Putamen (tissue), 1 donor: ENCODE results near the gene SETD4.

Source experiments
- DNase-seq: peaks from one replicate; pipeline ENCODE4 v3.0.0-alpha.2; 2016; ENCODE audit warnings: low spot score

Gene SETD4

GRCh38 chr21:36045993-36046392, 14.3 kb downstream of the SETD4 start:
- DNase-seq: no peak

GRCh38 chr21:36044056-36044455, 16.3 kb downstream of the SETD4 start:
- no peak for DNase-seq

- no peak for DNase-seq
Measured at GRCh38 chr21:36041910-36042309, 18.4 kb downstream of the SETD4 start.

- no peak for DNase-seq
Measured at GRCh38 chr21:36040389-36040788, 19.9 kb downstream of the SETD4 start.

- no peak for DNase-seq
Measured at GRCh38 chr21:36039861-36040260, 20.5 kb downstream of the SETD4 start.

GRCh38 chr21:36038701-36039497, 21.4 kb downstream of the SETD4 start:
- peak; percentile 34 for DNase-seq

GRCh38 chr21:36035381-36035791, 24.9 kb downstream of the SETD4 start:
- no peak for DNase-seq

GRCh38 chr21:36034211-36034913, 26.0 kb downstream of the SETD4 start:
- no peak for DNase-seq

- DNase-seq: no peak
Measured at GRCh38 chr21:36032647-36033406, 27.5 kb downstream of the SETD4 start.

GRCh38 chr21:36030581-36031189, 29.6 kb downstream of the SETD4 start:
- no peak for DNase-seq

GRCh38 chr21:36029309-36029708, 31.0 kb downstream of the SETD4 start:
- DNase-seq: no peak

GRCh38 chr21:36028127-36029069, 31.9 kb downstream of the SETD4 start:
- DNase-seq: peak; percentile 75

GRCh38 chr21:36027347-36027746, 33.0 kb downstream of the SETD4 start:
- DNase-seq: no peak

- no peak for DNase-seq
Measured at GRCh38 chr21:36024782-36025181, 35.5 kb downstream of the SETD4 start.

GRCh38 chr21:36023092-36023480, 37.2 kb downstream of the SETD4 start:
- DNase-seq: no peak

- DNase-seq: no peak
Measured at GRCh38 chr21:36022427-36023091, 37.8 kb downstream of the SETD4 start.

GRCh38 chr21:36021251-36021837, 39.0 kb downstream of the SETD4 start:
- DNase-seq: no peak

- no peak for DNase-seq
Measured at GRCh38 chr21:36015045-36015444, 45.3 kb downstream of the SETD4 start.

- no peak for DNase-seq
Measured at GRCh38 chr21:36010801-36011200, 49.5 kb downstream of the SETD4 start.

- no peak for DNase-seq
Measured at GRCh38 chr21:36008505-36008904, 51.8 kb downstream of the SETD4 start.
